SK-N-SH (cell line): ENCODE measurements around the gene TSHB.

Experiments
- ELF1 ChIP-seq: IDR thresholded peaks from 2 replicates; pipeline ENCODE4 v1.4.0; 2012
- TF ChIP-seq, protein P1 (sequence below): fragments of 200-600 bp; sonication (generic); IDR thresholded peaks from 2 replicates; pipeline ENCODE4 v1.6.1; 2017; ENCODE audit warnings: antibody characterized with exemption, mild to moderate bottlenecking, moderate library complexity

GRCh38 chr1:115082949-115083348 lies 53.3 kb downstream of the TSHB start:
- TF ChIP-seq, protein P1, sequence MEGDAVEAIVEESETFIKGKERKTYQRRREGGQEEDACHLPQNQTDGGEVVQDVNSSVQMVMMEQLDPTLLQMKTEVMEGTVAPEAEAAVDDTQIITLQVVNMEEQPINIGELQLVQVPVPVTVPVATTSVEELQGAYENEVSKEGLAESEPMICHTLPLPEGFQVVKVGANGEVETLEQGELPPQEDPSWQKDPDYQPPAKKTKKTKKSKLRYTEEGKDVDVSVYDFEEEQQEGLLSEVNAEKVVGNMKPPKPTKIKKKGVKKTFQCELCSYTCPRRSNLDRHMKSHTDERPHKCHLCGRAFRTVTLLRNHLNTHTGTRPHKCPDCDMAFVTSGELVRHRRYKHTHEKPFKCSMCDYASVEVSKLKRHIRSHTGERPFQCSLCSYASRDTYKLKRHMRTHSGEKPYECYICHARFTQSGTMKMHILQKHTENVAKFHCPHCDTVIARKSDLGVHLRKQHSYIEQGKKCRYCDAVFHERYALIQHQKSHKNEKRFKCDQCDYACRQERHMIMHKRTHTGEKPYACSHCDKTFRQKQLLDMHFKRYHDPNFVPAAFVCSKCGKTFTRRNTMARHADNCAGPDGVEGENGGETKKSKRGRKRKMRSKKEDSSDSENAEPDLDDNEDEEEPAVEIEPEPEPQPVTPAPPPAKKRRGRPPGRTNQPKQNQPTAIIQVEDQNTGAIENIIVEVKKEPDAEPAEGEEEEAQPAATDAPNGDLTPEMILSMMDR = no peak
- TF ChIP-seq ELF1 = no peak
